CD8-positive, alpha-beta memory T cell (primary cell): ENCODE data around the gene DCST1. TPM values are rescaled to one million over a fixed set of nuclear protein-coding genes. Genes with fewer than 3 reads are reported as not detected.
"Not testable (repeated sequence)": the region's sequence is repeated elsewhere in the genome, so short reads cannot be mapped to it uniquely, and the experiment has no call there.

Experiments used
- CTCF ChIA-PET: fragments of 350-600 bp; sonication (Branson Sonifier 250); formaldehyde crosslinking; loops from one replicate; lab custom pipeline; 2021; ENCODE audit warnings: antibody characterized with exemption; lab: Charles Lee
- POLR2A ChIA-PET: fragments of 350-600 bp; sonication (Branson Sonifier 250); formaldehyde crosslinking; loops from one replicate; lab custom pipeline; 2021; ENCODE audit warnings: antibody characterized with exemption; lab: Charles Lee
- DNase-seq, 5 donors: peaks; one replicate each; pipeline versions ENCODE4 v3.0.0 to v3.0.0-alpha.2; 2020 to 2022; ENCODE audit warnings: mixed read lengths in 1 of 5
- H3K27ac ChIP-seq: one replicate; pipeline ENCODE4 v1.7.0; 2013; ENCODE audit warnings: low read depth, mild to moderate bottlenecking, low read length, moderate library complexity
- H3K27me3 ChIP-seq: 2 replicates; pipeline ENCODE4 v1.7.0; 2013; ENCODE audit warnings: low read length, mild to moderate bottlenecking; ENCODE audit not compliant: insufficient read depth, poor library complexity, severe bottlenecking
- H3K36me3 ChIP-seq: 2 replicates; pipeline ENCODE4 v1.7.0; 2013; ENCODE audit warnings: mild to moderate bottlenecking, low read length, moderate library complexity; ENCODE audit not compliant: insufficient read depth
- H3K4me1 ChIP-seq: 2 replicates; pipeline ENCODE4 v1.7.0; 2013; ENCODE audit warnings: mild to moderate bottlenecking, low read length, moderate library complexity; ENCODE audit not compliant: insufficient read depth
- H3K4me3 ChIP-seq: 2 replicates; pipeline ENCODE4 v1.7.0; 2013; ENCODE audit warnings: mild to moderate bottlenecking, low read length
- H3K9me3 ChIP-seq: 2 replicates; pipeline ENCODE4 v1.7.0; 2013; ENCODE audit warnings: mild to moderate bottlenecking, low read length
- H3K27ac Mint-ChIP-seq, 8 donors: one replicate each; pipeline ENCODE4 v1.8.0; 2020 to 2021; ENCODE audit warnings: mixed read lengths in 8 of 8, mild to moderate bottlenecking in 6 of 8, inconsistent platforms in 3 of 8, moderate library complexity in 3 of 8
- H3K27me3 Mint-ChIP-seq, 2 donors: one replicate each; pipeline ENCODE4 v1.8.0; 2020 to 2021; ENCODE audit warnings: mixed read lengths in 2 of 2, mild to moderate bottlenecking in 1 of 2, moderate library complexity in 1 of 2
- H3K36me3 Mint-ChIP-seq, 3 donors: one replicate each; pipeline ENCODE4 v1.8.0; 2020 to 2021; ENCODE audit warnings: mixed read lengths in 3 of 3, inconsistent platforms in 1 of 3, mild to moderate bottlenecking in 1 of 3
- H3K4me1 Mint-ChIP-seq, 3 donors: one replicate each; pipeline ENCODE4 v1.8.0; 2020 to 2021; ENCODE audit warnings: mixed read lengths in 3 of 3, inconsistent platforms in 1 of 3, mild to moderate bottlenecking in 1 of 3
- H3K4me3 Mint-ChIP-seq, 7 donors: one replicate each; pipeline ENCODE4 v1.8.0; 2020 to 2021; ENCODE audit warnings: mixed read lengths in 7 of 7, mild to moderate bottlenecking in 6 of 7, moderate library complexity in 4 of 7, inconsistent platforms in 2 of 7
- H3K9me3 Mint-ChIP-seq, 5 donors: one replicate each; pipeline ENCODE4 v1.8.0; 2020 to 2022; ENCODE audit warnings: mixed read lengths in 5 of 5, mild to moderate bottlenecking in 3 of 5, moderate library complexity in 2 of 5, inconsistent platforms in 1 of 5
- polyA plus RNA-seq: library from polyadenylated mRNA; unstranded; fragments of 300-500 nt; fragmentation: Illumina TruSeq; gene quantifications from one replicate; pipeline ENCODE4 v1.2.3, GENCODE V29; 2021
- total RNA-seq, 2 experiments: library from RNA; stranded (reverse); gene quantifications; one replicate each; pipeline ENCODE4 v1.2.3, GENCODE V29; 2021

DCST1 gene, protein sequence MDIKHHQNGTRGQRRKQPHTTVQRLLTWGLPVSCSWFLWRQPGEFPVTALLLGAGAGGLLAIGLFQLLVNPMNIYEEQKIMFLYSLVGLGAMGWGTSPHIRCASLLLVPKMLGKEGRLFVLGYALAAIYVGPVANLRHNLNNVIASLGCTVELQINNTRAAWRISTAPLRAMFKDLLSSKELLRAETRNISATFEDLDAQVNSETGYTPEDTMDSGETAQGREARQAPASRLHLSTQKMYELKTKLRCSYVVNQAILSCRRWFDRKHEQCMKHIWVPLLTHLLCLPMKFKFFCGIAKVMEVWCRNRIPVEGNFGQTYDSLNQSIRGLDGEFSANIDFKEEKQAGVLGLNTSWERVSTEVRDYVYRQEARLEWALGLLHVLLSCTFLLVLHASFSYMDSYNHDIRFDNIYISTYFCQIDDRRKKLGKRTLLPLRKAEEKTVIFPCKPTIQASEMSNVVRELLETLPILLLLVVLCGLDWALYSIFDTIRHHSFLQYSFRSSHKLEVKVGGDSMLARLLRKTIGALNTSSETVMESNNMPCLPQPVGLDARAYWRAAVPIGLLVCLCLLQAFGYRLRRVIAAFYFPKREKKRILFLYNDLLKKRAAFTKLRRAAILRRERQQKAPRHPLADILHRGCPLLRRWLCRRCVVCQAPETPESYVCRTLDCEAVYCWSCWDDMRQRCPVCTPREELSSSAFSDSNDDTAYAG
- total RNA-seq (not detected), polyA plus RNA-seq (not detected)

DNA sequence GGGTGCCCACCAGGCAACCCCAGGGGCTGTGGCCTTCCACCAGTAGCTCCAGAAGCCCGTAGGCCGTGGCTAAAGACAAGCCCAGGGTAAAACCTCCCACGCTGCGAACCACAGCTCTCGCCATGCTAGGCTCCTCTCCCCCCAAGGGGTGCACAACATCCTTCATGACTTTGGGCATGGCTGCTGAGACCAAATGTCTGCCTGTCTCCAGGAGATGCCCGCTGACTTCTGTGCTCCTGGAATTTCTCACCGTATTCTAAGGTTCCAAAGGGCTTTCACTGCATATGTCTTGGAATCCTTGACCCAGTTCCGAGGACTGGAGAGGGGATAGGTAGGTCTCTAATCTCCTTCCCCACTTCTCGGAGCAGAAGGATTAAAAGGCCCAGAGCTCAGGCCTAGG, at the start of gene DCST1, which contains the start of gene DCST2:
TSS of gene DCST1 (plus strand) at position 301 of the 400 bp plus-strand sequence. CDS start 213 bp downstream, outside the sequence.
TSS of gene DCST2 (minus strand) at position 258 of the 400 bp plus-strand sequence. CDS start at position 178, 80 bp downstream.
- ChIA-PET POLR2A (no interaction called here), CTCF (interaction anchor here (1.0 to 2.6 kb wide), 3 partner anchors 11 to 16 kb away, joined by 3 to 13 read pairs (median 6); no protein-coding TSS in a partner anchor)
- no peak within 1 kb of the TSS for H3K4me3 ChIP-seq
- H3K27ac Mint-ChIP-seq, result no peak within 1 kb of the TSS
- H3K27ac ChIP-seq, result no peak within 1 kb of the TSS
- H3K4me3 Mint-ChIP-seq, result no peak within 1 kb of the TSS
- no peaks in the 10 kb centered on the region for H3K27me3 ChIP-seq
- no peak for DNase-seq
- H3K4me1 ChIP-seq, result no peaks in the 10 kb centered on the region
- H3K36me3 ChIP-seq, result no peaks in the 10 kb centered on the region
- no peaks in the 10 kb centered on the region for H3K36me3 Mint-ChIP-seq
- peaks cover 12 to 15% of the 10 kb centered on the region in 2 donors for H3K27me3 Mint-ChIP-seq
- H3K4me1 Mint-ChIP-seq, result no peaks in the 10 kb centered on the region
- H3K9me3 Mint-ChIP-seq, result no peaks in the 10 kb centered on the region
- H3K9me3 ChIP-seq, result no peaks in the 10 kb centered on the region

DNA sequence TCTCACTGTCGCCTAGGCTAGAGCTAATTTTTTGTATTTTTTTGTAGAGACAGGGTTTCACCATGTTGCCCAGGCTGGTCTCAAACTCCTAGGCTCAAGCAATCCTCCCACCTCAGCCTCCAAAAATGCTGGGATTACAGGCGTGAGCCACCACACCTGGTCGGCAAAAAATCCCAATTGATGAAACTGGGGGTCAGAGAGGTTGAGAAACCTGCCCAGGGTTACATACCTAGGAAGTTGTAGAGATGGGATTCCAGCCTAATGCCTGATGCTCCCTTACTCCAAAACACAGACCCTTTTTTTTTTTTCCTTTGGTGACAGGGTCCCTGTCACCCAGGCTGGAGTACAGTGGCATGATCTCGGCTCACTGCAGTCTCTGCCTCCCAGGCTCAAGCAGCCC, 46.9 kb upstream of the DCST1 start:
- H3K9me3 ChIP-seq, H3K9me3 Mint-ChIP-seq, H3K4me3 ChIP-seq, H3K27me3 Mint-ChIP-seq, H3K4me3 Mint-ChIP-seq, H3K27me3 ChIP-seq, H3K27ac Mint-ChIP-seq, H3K27ac ChIP-seq, POLR2A ChIA-PET: not testable (repeated sequence)
- CTCF ChIA-PET, result interaction anchor here (0.8 to 8.4 kb wide), 5 partner anchors 12 to 207 kb away, joined by 3 to 74 read pairs (median 3); partner anchors contain the start of genes PMVK and ZBTB7B
- peaks cover 19% of the 10 kb centered on the region for H3K4me1 ChIP-seq
- peak in 1 of 5 donors; percentile 1 for DNase-seq
- H3K36me3 ChIP-seq, result peaks cover 25% of the 10 kb centered on the region
- peaks cover 4 to 43% (median 5%) of the 10 kb centered on the region in 3 donors for H3K36me3 Mint-ChIP-seq
- peaks cover 14 to 23% (median 14%) of the 10 kb centered on the region in 3 donors for H3K4me1 Mint-ChIP-seq

DNA sequence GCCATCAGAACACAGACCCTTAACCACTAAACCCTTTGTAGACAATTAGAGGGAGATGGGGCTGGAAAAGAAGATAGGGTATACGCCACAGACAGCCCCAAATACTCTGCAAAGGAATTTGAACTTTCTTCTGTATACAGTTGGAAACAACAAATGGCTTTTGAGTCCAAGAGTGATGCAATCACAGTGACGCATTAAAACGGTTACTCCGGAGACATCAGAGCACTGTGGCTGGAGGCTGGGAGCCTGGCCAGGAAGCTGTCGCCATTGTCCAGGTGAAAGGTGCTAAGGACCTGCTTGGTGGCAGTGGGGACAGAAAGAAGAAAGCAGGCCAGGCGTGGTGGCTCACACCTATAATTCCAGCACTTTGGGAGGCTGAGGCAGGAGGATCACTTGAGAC, 46.3 kb upstream of the DCST1 start:
- DNase-seq, result peak in 1 of 5 donors; percentile 29

DNA sequence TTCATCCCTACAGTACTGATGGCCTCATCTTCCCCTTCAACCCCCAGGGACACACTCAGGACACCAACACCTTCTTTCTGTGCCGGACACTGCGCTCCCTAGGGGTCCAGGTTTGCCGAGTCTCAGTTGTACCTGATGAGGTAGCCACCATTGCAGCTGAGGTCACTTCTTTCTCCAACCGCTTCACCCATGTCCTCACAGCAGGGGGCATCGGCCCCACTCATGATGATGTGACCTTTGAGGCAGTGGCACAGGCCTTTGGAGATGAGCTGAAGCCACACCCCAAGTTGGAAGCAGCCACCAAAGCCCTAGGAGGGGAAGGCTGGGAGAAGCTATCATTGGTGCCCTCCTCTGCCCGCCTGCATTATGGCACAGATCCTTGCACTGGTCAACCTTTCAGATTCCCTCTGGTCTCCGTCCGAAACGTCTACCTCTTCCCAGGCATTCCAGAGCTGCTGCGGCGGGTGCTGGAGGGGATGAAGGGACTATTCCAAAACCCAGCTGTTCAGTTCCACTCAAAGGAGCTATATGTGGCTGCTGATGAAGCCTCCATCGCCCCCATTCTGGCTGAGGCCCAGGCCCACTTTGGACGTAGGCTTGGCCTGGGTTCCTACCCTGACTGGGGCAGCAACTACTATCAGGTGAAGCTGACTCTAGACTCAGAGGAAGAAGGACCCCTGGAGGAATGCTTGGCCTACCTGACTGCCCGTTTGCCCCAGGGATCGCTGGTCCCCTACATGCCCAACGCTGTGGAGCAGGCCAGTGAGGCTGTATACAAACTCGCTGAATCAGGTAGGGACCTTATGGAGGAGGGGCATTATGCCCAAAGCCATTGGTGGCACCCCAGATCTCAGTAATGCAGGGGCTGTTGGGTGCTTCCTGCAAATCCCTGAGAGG, 45.3 kb upstream of the DCST1 start:
- Histone ChIP-seq H3K27ac (no peak overlapping the region), H3K4me1 (peaks cover 14% of the 10 kb centered on the region), H3K9me3 (no peaks in the 10 kb centered on the region), H3K36me3 (peaks cover 25% of the 10 kb centered on the region), H3K4me3 (no peak overlapping the region), H3K27me3 (no peaks in the 10 kb centered on the region)
- CTCF ChIA-PET, result interaction anchor here (1.0 to 8.4 kb wide), 3 partner anchors 10 to 29 kb away, joined by 3 to 74 read pairs (median 22); partner anchors contain the start of gene ZBTB7B
- Mint-ChIP-seq H3K4me3 (no peak overlapping the region), H3K27ac (peak overlapping the region in 3 of 8 donors; percentile 23 to 81 (median 72)), H3K4me1 (peaks cover 14 to 23% (median 14%) of the 10 kb centered on the region in 3 donors), H3K9me3 (no peaks in the 10 kb centered on the region), H3K36me3 (peaks cover 4 to 51% (median 5%) of the 10 kb centered on the region in 3 donors), H3K27me3 (no peaks in the 10 kb centered on the region)
- POLR2A ChIA-PET, result no interaction called here
- no peak for DNase-seq

More for the DNA sequence above, 46.3 kb upstream of the DCST1 start:
- Mint-ChIP-seq H3K27ac (no peak overlapping the region), H3K27me3 (no peaks in the 10 kb centered on the region), H3K36me3 (peaks cover 4 to 44% (median 5%) of the 10 kb centered on the region in 3 donors), H3K4me1 (peaks cover 14 to 23% (median 14%) of the 10 kb centered on the region in 3 donors), H3K4me3 (no peak overlapping the region), H3K9me3 (no peaks in the 10 kb centered on the region)
- Histone ChIP-seq H3K27me3 (no peaks in the 10 kb centered on the region), H3K36me3 (peaks cover 25% of the 10 kb centered on the region), H3K27ac (no peak overlapping the region), H3K9me3 (no peaks in the 10 kb centered on the region), H3K4me3 (no peak overlapping the region), H3K4me1 (peaks cover 18% of the 10 kb centered on the region)
- POLR2A ChIA-PET, result no interaction called here
- CTCF ChIA-PET, result interaction anchor here (0.8 to 8.4 kb wide), 5 partner anchors 11 to 206 kb away, joined by 3 to 74 read pairs (median 3); partner anchors contain the start of genes PMVK and ZBTB7B

DNA sequence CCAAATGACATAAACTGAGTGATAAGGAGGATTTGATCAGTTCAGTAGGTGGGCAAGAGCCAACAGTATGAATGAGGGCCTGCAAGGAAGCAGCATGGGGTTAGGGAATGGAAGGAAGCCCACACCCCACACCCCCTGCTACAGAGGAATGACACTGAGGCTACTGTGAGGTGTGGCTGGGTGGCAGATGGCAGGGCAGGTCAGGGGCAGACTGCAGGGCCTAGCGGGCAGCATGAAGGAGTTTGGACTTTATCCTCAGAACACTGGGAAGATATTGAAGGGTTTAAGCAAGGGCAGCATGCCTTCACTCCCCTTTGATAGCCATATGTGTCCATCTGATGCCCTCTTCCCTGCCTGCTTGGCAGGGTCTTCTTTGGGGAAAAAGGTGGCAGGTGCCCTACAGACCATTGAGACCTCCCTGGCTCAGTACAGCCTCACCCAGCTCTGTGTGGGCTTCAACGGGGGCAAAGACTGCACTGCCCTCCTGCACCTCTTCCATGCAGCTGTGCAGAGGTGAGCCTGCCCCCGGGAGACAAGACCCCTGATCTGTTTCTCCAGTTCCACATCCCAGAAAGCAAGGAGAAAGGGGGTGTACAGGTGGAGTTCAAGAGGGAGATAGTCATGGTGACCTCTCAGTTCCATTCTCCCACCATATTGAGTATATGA, 44.3 kb upstream of the DCST1 start:
- Histone ChIP-seq H3K4me1 (peaks cover 4% of the 10 kb centered on the region), H3K9me3 (no peaks in the 10 kb centered on the region), H3K27ac (no peak overlapping the region), H3K36me3 (peaks cover 25% of the 10 kb centered on the region), H3K4me3 (no peak overlapping the region), H3K27me3 (no peaks in the 10 kb centered on the region)
- POLR2A ChIA-PET, result no interaction called here
- no peak for DNase-seq
- Mint-ChIP-seq H3K27ac (peak overlapping the region in 3 of 8 donors; percentile 19 to 72 (median 36)), H3K4me1 (peaks cover 9 to 23% (median 14%) of the 10 kb centered on the region in 3 donors), H3K4me3 (no peak overlapping the region), H3K36me3 (peaks cover 4 to 52% (median 5%) of the 10 kb centered on the region in 3 donors), H3K27me3 (no peaks in the 10 kb centered on the region), H3K9me3 (no peaks in the 10 kb centered on the region)
- CTCF ChIA-PET, result interaction anchor here (1.0 to 8.4 kb wide), 3 partner anchors 9 to 28 kb away, joined by 3 to 74 read pairs (median 22); partner anchors contain the start of gene ZBTB7B

DNA sequence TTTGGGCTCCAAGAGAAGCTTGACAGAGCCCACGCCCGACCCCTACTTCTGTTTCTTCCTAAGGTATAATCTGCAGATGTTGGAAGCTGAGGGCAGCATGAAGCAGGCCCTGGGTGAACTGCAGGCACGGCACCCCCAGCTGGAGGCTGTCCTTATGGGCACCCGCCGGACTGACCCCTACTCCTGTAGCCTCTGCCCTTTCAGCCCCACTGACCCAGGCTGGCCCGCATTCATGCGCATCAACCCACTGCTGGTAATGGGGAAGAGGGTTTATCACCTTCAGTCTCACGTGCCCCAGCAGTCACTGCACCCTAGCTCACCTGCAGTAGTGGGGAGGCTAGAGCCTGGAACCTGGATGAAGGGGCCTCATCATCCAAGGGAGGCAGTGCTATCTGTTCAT, 43.3 kb upstream of the DCST1 start:
- H3K27ac Mint-ChIP-seq, result no peak overlapping the region
- no peaks in the 10 kb centered on the region for H3K27me3 Mint-ChIP-seq
- H3K4me1 ChIP-seq, result peaks cover 4% of the 10 kb centered on the region
- DNase-seq, result peak in 1 of 5 donors; percentile 18
- H3K36me3 ChIP-seq, result peaks cover 25% of the 10 kb centered on the region
- no peaks in the 10 kb centered on the region for H3K27me3 ChIP-seq
- H3K4me1 Mint-ChIP-seq, result peaks cover 9 to 23% (median 14%) of the 10 kb centered on the region in 3 donors
- H3K9me3 ChIP-seq, result no peaks in the 10 kb centered on the region
- H3K9me3 Mint-ChIP-seq, result no peaks in the 10 kb centered on the region
- no peak overlapping the region for H3K27ac ChIP-seq
- H3K4me3 Mint-ChIP-seq, result no peak overlapping the region
- peaks cover 4 to 50% (median 5%) of the 10 kb centered on the region in 3 donors for H3K36me3 Mint-ChIP-seq
- ChIA-PET POLR2A (no interaction called here), CTCF (no interaction called here)
- no peak overlapping the region for H3K4me3 ChIP-seq
